Activated naive CD8-positive, alpha-beta T cell treated with anti-CD3 and anti-CD28 coated beads for 36 hours (primary cell): ENCODE measurements around the gene PTPRJ. TPM values are rescaled to one million over a fixed set of nuclear protein-coding genes. Genes with fewer than 3 reads are reported as not detected.

Experiments
- DNase-seq: peaks from one replicate; pipeline ENCODE4 v3.0.0; 2021
- H3K27ac Mint-ChIP-seq: one replicate; pipeline ENCODE4 v1.8.0; 2022; ENCODE audit warnings: mild to moderate bottlenecking, moderate library complexity, mixed read lengths
- H3K27me3 Mint-ChIP-seq: one replicate; pipeline ENCODE4 v1.8.0; 2022; ENCODE audit warnings: mild to moderate bottlenecking, mixed read lengths
- H3K36me3 Mint-ChIP-seq: one replicate; pipeline ENCODE4 v1.8.0; 2021; ENCODE audit warnings: mild to moderate bottlenecking, mixed read lengths
- H3K4me1 Mint-ChIP-seq: one replicate; pipeline ENCODE4 v1.8.0; 2021; ENCODE audit warnings: mixed read lengths
- H3K4me3 Mint-ChIP-seq: one replicate; pipeline ENCODE4 v1.8.0; 2022; ENCODE audit warnings: mild to moderate bottlenecking, moderate library complexity, mixed read lengths
- H3K9me3 Mint-ChIP-seq: one replicate; pipeline ENCODE4 v1.8.0; 2022; ENCODE audit warnings: mixed read lengths
- total RNA-seq, 2 experiments: library from RNA; stranded (reverse); gene quantifications; one replicate each; pipeline ENCODE4 v1.2.3, GENCODE V29; 2021

The PTPRJ gene
- total RNA-seq, 2 experiments from 2014 or later = 11.8 to 13.1 TPM

GRCh38 chr11:47955061-47955755 is 25.2 kb upstream of the PTPRJ start:
- Mint-ChIP-seq H3K27me3 (no peaks in the 10 kb centered on the region), H3K9me3 (no peaks in the 10 kb centered on the region), H3K36me3 (no peaks in the 10 kb centered on the region), H3K4me3 (no peak overlapping the region), H3K4me1 (peaks cover 16% of the 10 kb centered on the region), H3K27ac (peak overlapping the region; percentile 12)
- DNase-seq = no peak

- Mint-ChIP-seq H3K36me3 (no peaks in the 10 kb centered on the region), H3K4me3 (no peak overlapping the region), H3K4me1 (peaks cover 6% of the 10 kb centered on the region), H3K27me3 (no peaks in the 10 kb centered on the region), H3K9me3 (no peaks in the 10 kb centered on the region), H3K27ac (no peak overlapping the region)
- no peak for DNase-seq
Observed at GRCh38 chr11:47960015-47960414, 20.3 kb upstream of the PTPRJ start.

- H3K27ac Mint-ChIP-seq = no peak overlapping the region
- H3K27me3 Mint-ChIP-seq = no peaks in the 10 kb centered on the region
- no peak for DNase-seq
- no peaks in the 10 kb centered on the region for H3K4me1 Mint-ChIP-seq
- no peaks in the 10 kb centered on the region for H3K36me3 Mint-ChIP-seq
- no peak overlapping the region for H3K4me3 Mint-ChIP-seq
- no peaks in the 10 kb centered on the region for H3K9me3 Mint-ChIP-seq
Observed at GRCh38 chr11:47961383-47961782, 19.0 kb upstream of the PTPRJ start.

- H3K27me3 Mint-ChIP-seq = no peaks in the 10 kb centered on the region
- DNase-seq = no peak
- no peak overlapping the region for H3K4me3 Mint-ChIP-seq
- H3K4me1 Mint-ChIP-seq = no peaks in the 10 kb centered on the region
- no peaks in the 10 kb centered on the region for H3K9me3 Mint-ChIP-seq
- no peaks in the 10 kb centered on the region for H3K36me3 Mint-ChIP-seq
- H3K27ac Mint-ChIP-seq = no peak overlapping the region
Observed at GRCh38 chr11:47964546-47964945, 15.8 kb upstream of the PTPRJ start.

GRCh38 chr11:47967577-47968525 is 12.5 kb upstream of the PTPRJ start:
- Mint-ChIP-seq H3K4me3 (no peak overlapping the region), H3K9me3 (no peaks in the 10 kb centered on the region), H3K27me3 (no peaks in the 10 kb centered on the region), H3K4me1 (no peaks in the 10 kb centered on the region), H3K36me3 (no peaks in the 10 kb centered on the region), H3K27ac (peak overlapping the region; percentile 48)
- DNase-seq = no peak

- no peak for DNase-seq
Observed at GRCh38 chr11:47969401-47969800, 11.0 kb upstream of the PTPRJ start.

GRCh38 chr11:47971501-47971900 is 8.9 kb upstream of the PTPRJ start:
- no peak overlapping the region for H3K4me3 Mint-ChIP-seq
- no peak overlapping the region for H3K27ac Mint-ChIP-seq
- no peaks in the 10 kb centered on the region for H3K36me3 Mint-ChIP-seq
- no peaks in the 10 kb centered on the region for H3K4me1 Mint-ChIP-seq
- no peaks in the 10 kb centered on the region for H3K27me3 Mint-ChIP-seq
- no peak for DNase-seq
- H3K9me3 Mint-ChIP-seq = no peaks in the 10 kb centered on the region

More at GRCh38 chr11:47969401-47969800, 11.0 kb upstream of the PTPRJ start:
- H3K9me3 Mint-ChIP-seq = no peaks in the 10 kb centered on the region
- H3K4me1 Mint-ChIP-seq = no peaks in the 10 kb centered on the region
- H3K36me3 Mint-ChIP-seq = no peaks in the 10 kb centered on the region
- no peak overlapping the region for H3K27ac Mint-ChIP-seq
- H3K27me3 Mint-ChIP-seq = no peaks in the 10 kb centered on the region
- no peak overlapping the region for H3K4me3 Mint-ChIP-seq

GRCh38 chr11:47973173-47973572 is 7.2 kb upstream of the PTPRJ start:
- no peaks in the 10 kb centered on the region for H3K4me1 Mint-ChIP-seq
- no peaks in the 10 kb centered on the region for H3K27me3 Mint-ChIP-seq
- H3K4me3 Mint-ChIP-seq = no peak overlapping the region
- no peaks in the 10 kb centered on the region for H3K9me3 Mint-ChIP-seq
- no peak for DNase-seq
- H3K27ac Mint-ChIP-seq = no peak overlapping the region
- no peaks in the 10 kb centered on the region for H3K36me3 Mint-ChIP-seq

GRCh38 chr11:47976931-47977330 is 3.4 kb upstream of the PTPRJ start:
- Mint-ChIP-seq H3K4me1 (peaks cover 4% of the 10 kb centered on the region), H3K9me3 (no peaks in the 10 kb centered on the region), H3K27ac (no peak overlapping the region), H3K36me3 (no peaks in the 10 kb centered on the region), H3K27me3 (no peaks in the 10 kb centered on the region), H3K4me3 (no peak overlapping the region)
- no peak for DNase-seq

GRCh38 chr11:47977623-47978022 is 2.7 kb upstream of the PTPRJ start:
- H3K4me3 Mint-ChIP-seq = no peak overlapping the region

GRCh38 chr11:47979378-47980087 is 826 bp upstream of the PTPRJ start:
- peaks cover 24% of the 10 kb centered on the region for H3K4me1 Mint-ChIP-seq
- H3K9me3 Mint-ChIP-seq = no peaks in the 10 kb centered on the region
- peaks cover 7% of the 10 kb centered on the region for H3K36me3 Mint-ChIP-seq
- no peak for DNase-seq
- H3K4me3 Mint-ChIP-seq = peak overlapping the region; percentile 32
- H3K27ac Mint-ChIP-seq = no peak overlapping the region
- H3K27me3 Mint-ChIP-seq = no peaks in the 10 kb centered on the region

More at GRCh38 chr11:47977623-47978022, 2.7 kb upstream of the PTPRJ start:
- H3K27me3 Mint-ChIP-seq = no peaks in the 10 kb centered on the region
- no peaks in the 10 kb centered on the region for H3K9me3 Mint-ChIP-seq
- no peak overlapping the region for H3K27ac Mint-ChIP-seq
- no peaks in the 10 kb centered on the region for H3K36me3 Mint-ChIP-seq
- peaks cover 9% of the 10 kb centered on the region for H3K4me1 Mint-ChIP-seq
- DNase-seq = no peak

- Mint-ChIP-seq H3K36me3 (peaks cover 7% of the 10 kb centered on the region), H3K4me3 (peak overlapping the region; percentile 91), H3K4me1 (peaks cover 25% of the 10 kb centered on the region), H3K27me3 (no peaks in the 10 kb centered on the region), H3K27ac (no peak overlapping the region), H3K9me3 (no peaks in the 10 kb centered on the region)
- peak; percentile 44 for DNase-seq
Observed at GRCh38 chr11:47980907-47981621, 705 bp downstream of the PTPRJ start.

- DNase-seq = no peak
- H3K4me3 Mint-ChIP-seq = peak overlapping the region; percentile 91
- H3K9me3 Mint-ChIP-seq = no peaks in the 10 kb centered on the region
- peaks cover 33% of the 10 kb centered on the region for H3K4me1 Mint-ChIP-seq
- peaks cover 7% of the 10 kb centered on the region for H3K36me3 Mint-ChIP-seq
- H3K27ac Mint-ChIP-seq = peak overlapping the region; percentile 81
- H3K27me3 Mint-ChIP-seq = no peaks in the 10 kb centered on the region
Observed at GRCh38 chr11:47981667-47982404, 1.5 kb downstream of the PTPRJ start.

GRCh38 chr11:47982616-47983015 is 2.3 kb downstream of the PTPRJ start:
- no peaks in the 10 kb centered on the region for H3K9me3 Mint-ChIP-seq
- H3K27me3 Mint-ChIP-seq = no peaks in the 10 kb centered on the region
- H3K4me3 Mint-ChIP-seq = peak overlapping the region; percentile 15
- peaks cover 7% of the 10 kb centered on the region for H3K36me3 Mint-ChIP-seq
- peaks cover 38% of the 10 kb centered on the region for H3K4me1 Mint-ChIP-seq
- no peak for DNase-seq
- H3K27ac Mint-ChIP-seq = no peak overlapping the region
